ENCODE measurements around the gene OR2AG2.
"Not testable (repeated sequence)": the region's sequence is repeated elsewhere in the genome, so short reads cannot be mapped to it uniquely, and the experiment has no call there.

The OR2AG2 gene, protein sequence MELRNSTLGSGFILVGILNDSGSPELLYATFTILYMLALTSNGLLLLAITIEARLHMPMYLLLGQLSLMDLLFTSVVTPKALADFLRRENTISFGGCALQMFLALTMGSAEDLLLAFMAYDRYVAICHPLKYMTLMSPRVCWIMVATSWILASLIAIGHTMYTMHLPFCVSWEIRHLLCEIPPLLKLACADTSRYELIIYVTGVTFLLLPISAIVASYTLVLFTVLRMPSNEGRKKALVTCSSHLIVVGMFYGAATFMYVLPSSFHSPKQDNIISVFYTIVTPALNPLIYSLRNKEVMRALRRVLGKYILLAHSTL

DNA sequence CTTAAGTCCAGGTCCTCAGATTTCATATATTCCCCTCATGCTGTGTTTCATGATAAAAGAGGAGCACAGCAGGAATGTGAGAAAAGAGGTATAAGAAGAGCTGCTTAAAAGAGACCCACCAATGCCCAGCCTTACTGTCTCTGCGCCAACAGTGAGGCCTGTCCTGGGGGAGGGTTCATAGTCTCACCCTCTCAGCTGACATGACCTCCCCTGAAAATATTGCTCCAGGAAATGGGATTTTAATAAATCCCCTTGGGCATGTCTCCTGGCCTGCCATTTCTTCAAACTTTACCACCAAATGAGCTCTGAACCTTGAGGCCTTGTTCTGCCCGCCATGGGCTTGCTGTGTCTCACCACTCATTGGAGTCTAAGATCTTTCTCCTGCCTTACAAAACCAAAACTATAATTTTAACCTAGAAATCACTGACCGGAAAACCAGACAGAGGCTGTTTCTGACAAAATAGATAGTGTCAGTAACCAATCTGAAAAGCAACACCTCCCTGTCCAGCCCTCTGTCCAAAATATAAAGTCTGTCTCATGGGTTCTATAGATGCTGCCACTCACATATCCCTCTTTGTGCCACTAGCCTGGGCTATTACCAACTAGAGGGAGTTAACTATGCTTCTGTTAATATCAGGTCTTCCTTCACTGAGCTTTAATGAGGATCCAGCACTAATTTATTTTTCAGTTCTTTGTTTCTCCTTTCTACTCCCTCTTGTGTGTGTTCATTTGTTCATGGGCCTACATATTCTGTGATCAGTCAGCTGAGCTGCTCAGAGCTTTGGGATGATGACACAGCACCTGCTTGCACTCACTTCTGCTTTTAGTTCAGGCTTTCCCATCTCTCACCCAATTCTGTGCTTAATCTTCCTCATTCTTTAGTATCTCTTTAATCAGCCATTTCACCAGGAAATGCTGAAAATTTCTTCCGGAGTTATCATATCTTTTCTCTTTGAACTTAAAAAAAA, at the start of gene OR2AG2:
Gene OR2AG2 (minus strand): TSS at position 51 of the 968 bp plus-strand sequence. CDS start 3,019 bp downstream, outside the sequence.
- Histone ChIP-seq H3K36me3 (ENCODE audit: control insufficient read depth, insufficient read depth, low read length) (no peaks in the 10 kb centered on the region), H3K27ac (ENCODE audit: low read depth, low read length) (no peak within 1 kb of the TSS)

DNA sequence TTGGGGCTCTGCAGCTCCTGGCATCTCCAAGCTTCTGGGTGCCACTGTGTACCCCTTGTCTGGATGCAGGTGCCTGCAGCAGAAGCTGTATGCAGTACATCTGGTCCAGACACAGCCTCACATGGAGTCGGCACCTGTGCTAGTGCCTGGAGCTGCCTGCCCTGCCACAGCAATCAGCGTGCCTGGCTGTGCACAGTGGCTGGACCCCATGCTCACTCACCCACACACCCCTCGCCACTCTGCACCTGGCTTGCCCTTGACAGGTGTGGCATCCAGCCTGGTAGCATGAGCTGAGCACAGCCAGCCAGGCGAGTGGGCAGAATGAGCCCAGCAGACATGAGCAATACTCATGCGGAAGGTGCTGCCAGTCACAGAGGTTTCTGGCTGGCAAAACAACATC, 47.2 kb upstream of the OR2AG2 start:
- H3K9me3 ChIP-seq (ENCODE audit: control insufficient read depth, insufficient read depth, low read depth, low read length) = peaks cover 7% of the 10 kb centered on the region
- H3K4me3 ChIP-seq (ENCODE audit: low read depth, low read length) = no peak overlapping the region
- H3K27ac ChIP-seq (ENCODE audit: low read depth, low read length) = no peak overlapping the region
- no peak overlapping the region for H3K9ac ChIP-seq (ENCODE audit: low read length)
- no peaks in the 10 kb centered on the region for H3K4me1 ChIP-seq (ENCODE audit: control insufficient read depth, insufficient read depth, low read length)
- no peaks in the 10 kb centered on the region for H3K36me3 ChIP-seq (ENCODE audit: control insufficient read depth, insufficient read depth, low read length)
- no peaks in the 10 kb centered on the region for H3K27me3 ChIP-seq (ENCODE audit: control insufficient read depth, insufficient read depth, low read length)

More for the DNA sequence above, at the start of gene OR2AG2:
- Histone ChIP-seq H3K4me1 (ENCODE audit: control insufficient read depth, insufficient read depth, low read length) (no peaks in the 10 kb centered on the region), H3K9ac (ENCODE audit: low read length) (no peak within 1 kb of the TSS), H3K9me3 (ENCODE audit: control insufficient read depth, insufficient read depth, low read depth, low read length) (no peaks in the 10 kb centered on the region), H3K27me3 (ENCODE audit: control insufficient read depth, insufficient read depth, low read length) (no peaks in the 10 kb centered on the region), H3K4me3 (ENCODE audit: low read depth, low read length) (no peak within 1 kb of the TSS)

DNA sequence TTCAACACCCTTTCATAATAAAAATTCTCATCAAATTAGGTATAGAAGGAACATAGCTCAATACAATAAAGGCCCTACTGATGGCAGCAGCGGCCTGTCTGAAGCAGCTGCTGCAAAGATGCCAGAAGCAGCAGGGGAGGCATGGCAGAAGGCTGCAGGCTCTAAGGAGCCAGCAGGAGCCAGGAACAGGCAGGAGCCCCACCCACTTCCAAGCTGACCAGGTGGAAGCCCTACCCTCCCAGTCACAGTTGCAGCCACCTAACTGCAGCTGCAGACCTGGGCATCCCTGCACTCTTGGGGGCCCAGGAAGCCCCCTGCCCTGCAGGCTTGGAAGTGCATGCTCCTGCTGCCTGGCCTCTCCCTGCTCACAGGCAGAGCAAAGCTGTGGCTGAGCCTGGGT, 45.9 kb upstream of the OR2AG2 start:
- Histone ChIP-seq H3K36me3 (ENCODE audit: control insufficient read depth, insufficient read depth, low read length) (no peaks in the 10 kb centered on the region), H3K27me3 (ENCODE audit: control insufficient read depth, insufficient read depth, low read length) (no peaks in the 10 kb centered on the region), H3K9me3 (ENCODE audit: control insufficient read depth, insufficient read depth, low read depth, low read length) (peaks cover 7% of the 10 kb centered on the region), H3K4me3 (ENCODE audit: low read depth, low read length) (no peak overlapping the region), H3K9ac (ENCODE audit: low read length) (no peak overlapping the region), H3K4me1 (ENCODE audit: control insufficient read depth, insufficient read depth, low read length) (no peaks in the 10 kb centered on the region), H3K27ac (ENCODE audit: low read depth, low read length) (no peak overlapping the region)

DNA sequence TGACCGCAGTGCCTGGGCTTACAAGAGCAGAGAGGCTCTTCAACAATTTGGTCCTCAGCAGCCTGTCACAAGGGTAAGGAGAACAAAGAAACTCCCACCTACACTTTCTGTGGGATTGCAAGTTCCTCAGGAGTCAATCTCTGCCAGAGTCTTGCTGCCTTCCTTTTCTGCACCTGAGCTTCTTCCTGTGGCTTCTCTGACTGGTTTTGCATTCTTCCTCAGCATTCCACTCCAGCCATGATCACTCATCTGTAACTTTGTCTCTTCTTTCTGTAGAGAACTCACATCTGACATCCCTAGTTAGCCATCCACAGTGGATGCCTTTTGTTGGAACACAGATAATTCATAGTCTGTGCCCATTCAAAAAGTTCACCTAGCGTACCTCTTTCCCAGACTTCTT, 41.9 kb upstream of the OR2AG2 start:
- Histone ChIP-seq H3K9me3 (ENCODE audit: control insufficient read depth, insufficient read depth, low read depth, low read length) (peaks cover 2% of the 10 kb centered on the region), H3K4me3 (ENCODE audit: low read depth, low read length) (no peak overlapping the region), H3K36me3 (ENCODE audit: control insufficient read depth, insufficient read depth, low read length) (no peaks in the 10 kb centered on the region), H3K9ac (ENCODE audit: low read length) (no peak overlapping the region), H3K4me1 (ENCODE audit: control insufficient read depth, insufficient read depth, low read length) (no peaks in the 10 kb centered on the region), H3K27ac (ENCODE audit: low read depth, low read length) (no peak overlapping the region), H3K27me3 (ENCODE audit: control insufficient read depth, insufficient read depth, low read length) (no peaks in the 10 kb centered on the region)

GRCh38 chr11:6812390-6813005, 40.7 kb upstream of the OR2AG2 start:
- H3K27ac ChIP-seq (ENCODE audit: low read depth, low read length) = no peak overlapping the region
- no peaks in the 10 kb centered on the region for H3K36me3 ChIP-seq (ENCODE audit: control insufficient read depth, insufficient read depth, low read length)
- no peaks in the 10 kb centered on the region for H3K9me3 ChIP-seq (ENCODE audit: control insufficient read depth, insufficient read depth, low read depth, low read length)
- H3K27me3 ChIP-seq (ENCODE audit: control insufficient read depth, insufficient read depth, low read length) = no peaks in the 10 kb centered on the region
- H3K4me1 ChIP-seq (ENCODE audit: control insufficient read depth, insufficient read depth, low read length) = no peaks in the 10 kb centered on the region
- H3K4me3 ChIP-seq (ENCODE audit: low read depth, low read length) = no peak overlapping the region
- H3K9ac ChIP-seq (ENCODE audit: low read length) = no peak overlapping the region

DNA sequence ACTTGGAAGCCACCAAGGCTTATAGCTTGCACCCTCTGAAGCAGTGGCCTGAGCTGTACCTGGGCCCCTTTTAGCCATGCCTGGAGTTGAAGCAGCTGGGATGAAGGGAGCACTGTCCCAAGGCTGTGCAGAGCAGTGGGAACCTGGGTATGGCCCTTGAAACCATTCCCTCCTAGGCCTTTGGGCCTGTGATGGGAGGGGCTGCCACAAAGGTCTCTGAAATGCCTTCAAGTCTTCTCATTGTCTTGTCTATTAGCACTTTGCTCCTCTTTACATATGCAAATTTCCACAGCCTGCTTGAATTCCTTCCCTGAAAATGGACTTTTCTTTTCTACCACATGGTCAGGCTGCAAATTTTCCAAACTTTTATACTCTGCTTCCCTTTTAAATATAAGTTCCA, 29.3 kb upstream of the OR2AG2 start:
- H3K4me3 ChIP-seq (ENCODE audit: low read depth, low read length) = 0 out of 2 replicates have a peak overlapping the region, but pooled peaks have one; percentile 5
- H3K27ac ChIP-seq (ENCODE audit: low read depth, low read length) = 0 out of 2 replicates have a peak overlapping the region, but pooled peaks have one; percentile 39
- peaks cover 16% of the 10 kb centered on the region for H3K9me3 ChIP-seq (ENCODE audit: control insufficient read depth, insufficient read depth, low read depth, low read length)
- not testable (repeated sequence) for H3K27me3 ChIP-seq (ENCODE audit: control insufficient read depth, insufficient read depth, low read length); H3K4me1 ChIP-seq (ENCODE audit: control insufficient read depth, insufficient read depth, low read length); H3K36me3 ChIP-seq (ENCODE audit: control insufficient read depth, insufficient read depth, low read length)
- peak overlapping the region; percentile 9 for H3K9ac ChIP-seq (ENCODE audit: low read length)

DNA sequence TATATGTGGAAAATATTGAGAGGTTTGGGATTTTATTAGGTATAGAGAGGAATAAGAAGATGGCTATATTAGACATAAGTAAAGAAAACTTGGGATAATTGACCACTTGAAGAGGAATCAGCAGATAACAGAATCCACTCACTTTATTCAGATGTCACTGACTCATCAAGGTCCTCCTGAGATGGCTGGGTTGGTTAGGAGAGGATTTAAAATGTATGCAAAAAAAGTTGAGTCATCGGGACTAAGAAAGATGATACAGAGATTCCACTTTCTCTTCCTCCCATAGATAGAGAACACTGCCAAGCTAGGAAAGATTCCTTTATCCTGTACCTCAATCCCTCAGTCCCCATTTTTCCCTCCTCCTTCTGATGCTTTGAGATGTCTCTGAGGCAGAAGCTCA, 27.6 kb upstream of the OR2AG2 start, which contains the start of gene OR6A2:
Gene OR6A2 (minus strand): TSS at position 288 of the 400 bp plus-strand sequence. CDS start 3,981 bp downstream, outside the sequence.
- H3K9me3 ChIP-seq (ENCODE audit: control insufficient read depth, insufficient read depth, low read depth, low read length) = peaks cover 16% of the 10 kb centered on the region
- H3K9ac ChIP-seq (ENCODE audit: low read length) = peak within 1 kb of the TSS; percentile 21
- no peaks in the 10 kb centered on the region for H3K36me3 ChIP-seq (ENCODE audit: control insufficient read depth, insufficient read depth, low read length)
- no peak within 1 kb of the TSS for H3K4me3 ChIP-seq (ENCODE audit: low read depth, low read length)
- peaks cover 5% of the 10 kb centered on the region; the same call in 1 of the 2 replicates for H3K4me1 ChIP-seq (ENCODE audit: control insufficient read depth, insufficient read depth, low read length)
- H3K27me3 ChIP-seq (ENCODE audit: control insufficient read depth, insufficient read depth, low read length) = no peaks in the 10 kb centered on the region
- H3K27ac ChIP-seq (ENCODE audit: low read depth, low read length) = 0 out of 2 replicates have a peak within 1 kb of the TSS, but pooled peaks have one; percentile 39

- Histone ChIP-seq H3K9me3 (ENCODE audit: control insufficient read depth, insufficient read depth, low read depth, low read length) (peaks cover 1% of the 10 kb centered on the region), H3K4me1 (ENCODE audit: control insufficient read depth, insufficient read depth, low read length) (no peaks in the 10 kb centered on the region), H3K36me3 (ENCODE audit: control insufficient read depth, insufficient read depth, low read length) (no peaks in the 10 kb centered on the region), H3K27me3 (ENCODE audit: control insufficient read depth, insufficient read depth, low read length) (no peaks in the 10 kb centered on the region), H3K27ac (ENCODE audit: low read depth, low read length) (no peak overlapping the region), H3K4me3 (ENCODE audit: low read depth, low read length) (no peak overlapping the region), H3K9ac (ENCODE audit: low read length) (no peak overlapping the region)
Observed at GRCh38 chr11:6794639-6795038, 22.9 kb upstream of the OR2AG2 start.

DNA sequence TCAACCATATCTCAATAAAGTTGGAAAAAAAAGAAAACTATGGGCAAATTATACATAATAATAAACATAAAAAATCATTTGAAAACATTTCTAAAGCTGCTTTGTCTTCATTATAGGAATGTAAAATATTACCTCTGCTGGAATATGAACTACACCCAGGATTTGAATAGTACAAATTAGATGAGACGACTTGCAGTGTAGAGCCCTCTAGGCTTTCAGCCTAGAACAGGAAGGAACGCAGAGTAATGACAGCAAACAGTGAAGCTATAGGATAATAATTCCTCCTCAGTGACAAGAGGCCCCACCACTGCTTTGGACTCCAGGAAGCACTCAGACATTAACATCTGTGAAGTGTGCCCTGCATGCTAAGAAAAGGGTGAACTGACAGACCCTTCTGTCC, 18.8 kb upstream of the OR2AG2 start:
- Histone ChIP-seq H3K9ac (ENCODE audit: low read length) (no peak overlapping the region), H3K27ac (ENCODE audit: low read depth, low read length) (no peak overlapping the region), H3K36me3 (ENCODE audit: control insufficient read depth, insufficient read depth, low read length) (no peaks in the 10 kb centered on the region), H3K4me1 (ENCODE audit: control insufficient read depth, insufficient read depth, low read length) (no peaks in the 10 kb centered on the region), H3K9me3 (ENCODE audit: control insufficient read depth, insufficient read depth, low read depth, low read length) (no peaks in the 10 kb centered on the region), H3K27me3 (ENCODE audit: control insufficient read depth, insufficient read depth, low read length) (no peaks in the 10 kb centered on the region), H3K4me3 (ENCODE audit: low read depth, low read length) (no peak overlapping the region)

DNA sequence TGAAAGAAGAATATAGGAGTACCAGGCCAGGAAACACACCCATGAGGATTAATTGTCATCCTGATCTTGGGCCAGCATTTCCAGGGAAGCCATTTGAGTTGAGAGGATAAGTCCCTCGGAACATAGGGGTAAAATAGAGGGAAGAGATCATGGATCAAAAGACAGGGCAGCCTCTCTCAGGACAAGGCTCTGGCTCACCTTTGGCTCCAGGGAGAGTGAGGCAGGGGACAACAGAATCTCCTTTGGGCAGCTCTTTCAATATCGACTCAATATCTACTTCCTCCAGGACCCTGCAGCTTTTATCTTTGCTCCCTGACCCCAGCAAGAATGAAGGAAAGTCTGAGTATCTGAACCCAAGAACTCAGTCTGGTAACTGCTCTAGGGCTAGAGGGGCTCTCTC, 10.9 kb upstream of the OR2AG2 start, which contains the start of gene OR2AG1:
Gene OR2AG1 (plus strand): TSS at position 301 of the 400 bp plus-strand sequence. CDS start 2,018 bp downstream, outside the sequence.
- Histone ChIP-seq H3K27me3 (ENCODE audit: control insufficient read depth, insufficient read depth, low read length) (no peaks in the 10 kb centered on the region; the same call in 1 of the 2 replicates), H3K4me1 (ENCODE audit: control insufficient read depth, insufficient read depth, low read length) (no peaks in the 10 kb centered on the region), H3K27ac (ENCODE audit: low read depth, low read length) (no peak within 1 kb of the TSS), H3K9ac (ENCODE audit: low read length) (no peak within 1 kb of the TSS), H3K4me3 (ENCODE audit: low read depth, low read length) (no peak within 1 kb of the TSS), H3K36me3 (ENCODE audit: control insufficient read depth, insufficient read depth, low read length) (no peaks in the 10 kb centered on the region), H3K9me3 (ENCODE audit: control insufficient read depth, insufficient read depth, low read depth, low read length) (no peaks in the 10 kb centered on the region)

Data from HUES6 (cell line).